Caco-2 (cell line): ENCODE data around the gene CALD1. TPM values are rescaled to one million over a fixed set of nuclear protein-coding genes. Genes with fewer than 3 reads are reported as not detected.
A peak's percentile ranks its signal among the peaks of the same experiment; 100 is the strongest.

Source experiments
- BruUV-seq: library from RNA; stranded (reverse); fragments of 400-500 nt; replicated peaks from 2 replicates; lab custom pipeline; 2021; lab: Mats Ljungman, UMichigan
- CTCF ChIA-PET: fragments of 300-600 bp; sonication (Branson Sonifier 250); formaldehyde crosslinking; loops from one replicate; lab custom pipeline; 2022; ENCODE audit warnings: antibody characterized with exemption; lab: Charles Lee
- POLR2A ChIA-PET: fragments of 300-600 bp; sonication (Branson Sonifier 250); formaldehyde crosslinking; loops from one replicate; lab custom pipeline; 2022; ENCODE audit warnings: antibody characterized with exemption; lab: Charles Lee
- DNase-seq, 2 experiments: peaks; one replicate each; pipeline versions ENCODE4 v3.0.0 to v3.0.0-alpha.2; 2020 to 2022
- H3K27me3 ChIP-seq: replicated peaks from 2 replicates; pipeline ENCODE4 v1.6.0; 2011; ENCODE audit warnings: low read length; ENCODE audit not compliant: control insufficient read depth, insufficient read depth
- H3K36me3 ChIP-seq: 2 replicates; pipeline ENCODE4 v1.5.1; 2011; ENCODE audit warnings: low read length; ENCODE audit not compliant: control insufficient read depth, insufficient read depth
- H3K4me1 ChIP-seq: fragments of 250-450 bp; sonication (Bioruptor Pico); 2 replicates; pipeline ENCODE4 v1.5.1; 2020; ENCODE audit warnings: mild to moderate bottlenecking
- H3K4me3 ChIP-seq: 2 replicates; pipeline ENCODE4 v1.5.1; 2011; ENCODE audit warnings: low read depth, mild to moderate bottlenecking, control low read depth, low read length
- H3K9me3 ChIP-seq: fragments of 250-450 bp; sonication (Bioruptor Pico); 2 replicates; pipeline ENCODE4 v1.5.1; 2020; ENCODE audit warnings: mild to moderate bottlenecking, moderate library complexity
- H3K27ac Mint-ChIP-seq: one replicate; pipeline ENCODE4 v1.8.0; 2022; ENCODE audit warnings: mixed read lengths; ENCODE audit not compliant: unreplicated experiment
- H3K27me3 Mint-ChIP-seq: one replicate; pipeline ENCODE4 v1.8.0; 2022; ENCODE audit warnings: mixed read lengths; ENCODE audit not compliant: insufficient read depth, unreplicated experiment
- H3K36me3 Mint-ChIP-seq: one replicate; pipeline ENCODE4 v1.8.0; 2022; ENCODE audit warnings: mild to moderate bottlenecking, mixed read lengths; ENCODE audit not compliant: insufficient read depth, unreplicated experiment
- H3K4me1 Mint-ChIP-seq: one replicate; pipeline ENCODE4 v1.8.0; 2022; ENCODE audit warnings: low read depth, mixed read lengths; ENCODE audit not compliant: unreplicated experiment
- H3K4me3 Mint-ChIP-seq: one replicate; pipeline ENCODE4 v1.8.0; 2022; ENCODE audit warnings: mild to moderate bottlenecking, moderate library complexity, mixed read lengths; ENCODE audit not compliant: unreplicated experiment
- H3K9me3 Mint-ChIP-seq: one replicate; pipeline ENCODE4 v1.8.0; 2022; ENCODE audit warnings: mixed read lengths; ENCODE audit not compliant: unreplicated experiment
- intact Hi-C: fragments of 100-400 bp; cut with micrococcal nuclease; formaldehyde crosslinking; loops from one replicate; pipeline ENCODE4 v1.10.0; 2022; ENCODE audit not compliant: unreplicated experiment
- total RNA-seq: library from RNA; stranded (reverse); gene quantifications from 2 replicates; pipeline ENCODE4 v1.2.3, GENCODE V29; 2022
- TF ChIP-seq, protein P1 (sequence below), 2 experiments: fragments of 200-600 bp in 1 of 2; IDR thresholded peaks; 1 replicate in 1 of 2; 2 replicates in 1 of 2; pipeline versions ENCODE4 v1.5.1 to v1.8.0; 2011 to 2022; ENCODE audit warnings: antibody characterized with exemption in 1 of 2, control low read depth in 1 of 2, inconsistent platforms in 1 of 2, low read depth in 1 of 2, low read length in 1 of 2, mild to moderate bottlenecking in 1 of 2, moderate library complexity in 1 of 2; ENCODE audit not compliant: insufficient read depth in 1 of 2, severe bottlenecking in 1 of 2, unreplicated experiment in 1 of 2

The CALD1 gene
- total RNA-seq, 1 experiment from 2014 or later, result 155 TPM

DNA sequence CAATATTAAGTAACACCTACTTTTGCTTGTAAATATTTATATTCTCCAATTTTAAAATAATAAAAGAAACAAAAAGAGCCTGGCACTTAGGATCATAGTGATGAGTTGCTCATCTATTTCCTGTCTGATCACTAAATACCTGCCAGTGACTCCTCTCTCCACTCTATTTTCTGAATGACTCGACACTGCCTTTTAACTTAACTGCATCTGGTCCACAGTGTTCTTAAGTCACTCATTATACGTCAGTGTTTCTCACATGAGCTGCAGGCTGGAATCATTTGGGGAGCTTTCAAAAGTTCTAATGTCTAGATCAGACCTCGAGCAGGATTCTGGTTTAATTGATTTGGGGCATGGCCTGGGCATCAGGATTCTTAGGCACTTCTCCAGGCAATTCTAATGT lies 128.9 kb downstream of the CALD1 start:
- H3K27me3 ChIP-seq, result no peaks in the 10 kb centered on the region
- peaks cover 37% of the 10 kb centered on the region for H3K36me3 Mint-ChIP-seq
- H3K4me1 Mint-ChIP-seq, result peaks cover 31% of the 10 kb centered on the region
- intact Hi-C loops, result no loop called here
- no peak overlapping the region for H3K4me3 Mint-ChIP-seq
- H3K27me3 Mint-ChIP-seq, result no peaks in the 10 kb centered on the region
- TF ChIP-seq, protein P1, sequence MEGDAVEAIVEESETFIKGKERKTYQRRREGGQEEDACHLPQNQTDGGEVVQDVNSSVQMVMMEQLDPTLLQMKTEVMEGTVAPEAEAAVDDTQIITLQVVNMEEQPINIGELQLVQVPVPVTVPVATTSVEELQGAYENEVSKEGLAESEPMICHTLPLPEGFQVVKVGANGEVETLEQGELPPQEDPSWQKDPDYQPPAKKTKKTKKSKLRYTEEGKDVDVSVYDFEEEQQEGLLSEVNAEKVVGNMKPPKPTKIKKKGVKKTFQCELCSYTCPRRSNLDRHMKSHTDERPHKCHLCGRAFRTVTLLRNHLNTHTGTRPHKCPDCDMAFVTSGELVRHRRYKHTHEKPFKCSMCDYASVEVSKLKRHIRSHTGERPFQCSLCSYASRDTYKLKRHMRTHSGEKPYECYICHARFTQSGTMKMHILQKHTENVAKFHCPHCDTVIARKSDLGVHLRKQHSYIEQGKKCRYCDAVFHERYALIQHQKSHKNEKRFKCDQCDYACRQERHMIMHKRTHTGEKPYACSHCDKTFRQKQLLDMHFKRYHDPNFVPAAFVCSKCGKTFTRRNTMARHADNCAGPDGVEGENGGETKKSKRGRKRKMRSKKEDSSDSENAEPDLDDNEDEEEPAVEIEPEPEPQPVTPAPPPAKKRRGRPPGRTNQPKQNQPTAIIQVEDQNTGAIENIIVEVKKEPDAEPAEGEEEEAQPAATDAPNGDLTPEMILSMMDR (IDR thresholded peaks at IDR 0.05; ENCODE audit: insufficient read depth in 1 of 2, low read depth in 1 of 2, low read length in 1 of 2, severe bottlenecking in 1 of 2, unreplicated experiment in 1 of 2), result no peak
- H3K4me1 ChIP-seq, result peaks cover 40% of the 10 kb centered on the region
- no TSS peak for BruUV-seq
- ChIA-PET CTCF (no interaction called here), POLR2A (no interaction called here)
- H3K27ac Mint-ChIP-seq, result no peak overlapping the region
- no peak for DNase-seq
- no peak overlapping the region for H3K4me3 ChIP-seq
- no peaks in the 10 kb centered on the region for H3K9me3 Mint-ChIP-seq
- H3K9me3 ChIP-seq, result no peaks in the 10 kb centered on the region
- no peaks in the 10 kb centered on the region for H3K36me3 ChIP-seq

DNA sequence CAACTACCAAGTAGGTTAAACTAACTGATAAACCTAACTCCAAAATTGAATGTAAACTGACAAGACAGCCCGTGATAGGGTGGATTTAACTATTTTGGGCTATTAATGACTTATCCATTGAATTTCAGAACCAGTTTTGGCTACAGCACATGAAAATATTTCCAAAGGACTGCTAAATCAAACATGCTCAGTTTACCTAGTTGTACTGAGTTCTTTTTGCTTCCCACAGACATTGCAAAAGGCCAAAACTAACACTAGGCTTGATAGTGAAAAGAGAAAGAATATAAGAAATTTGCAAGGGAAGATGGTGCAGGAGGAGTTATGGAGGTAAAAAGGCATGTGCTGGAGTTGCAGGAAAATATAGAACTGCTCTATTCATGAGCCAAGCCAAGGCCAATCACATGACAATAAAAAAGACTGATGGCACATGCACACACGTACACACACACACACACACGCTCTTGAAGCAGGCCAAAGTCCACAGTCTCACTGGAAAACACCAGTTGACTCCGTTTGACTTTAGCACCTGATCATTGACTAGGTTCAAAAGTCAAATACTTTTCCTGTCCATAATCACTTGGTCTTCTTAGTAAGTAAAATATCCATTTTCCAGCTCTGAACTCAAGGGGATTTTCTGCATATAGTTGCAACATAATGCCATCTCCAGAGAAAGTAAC lies 130.9 kb downstream of the CALD1 start:
- H3K36me3 Mint-ChIP-seq, result peaks cover 33% of the 10 kb centered on the region
- H3K4me3 ChIP-seq, result no peak overlapping the region
- no peaks in the 10 kb centered on the region for H3K27me3 ChIP-seq
- no TSS peak for BruUV-seq
- H3K9me3 ChIP-seq, result no peaks in the 10 kb centered on the region
- H3K36me3 ChIP-seq, result no peaks in the 10 kb centered on the region; the same call in 1 of the 2 replicates
- ChIA-PET CTCF (no interaction called here), POLR2A (interaction anchor here (0.6 kb wide), 1 partner anchor 11 kb away, joined by 6 read pairs; no protein-coding TSS in a partner anchor)
- TF ChIP-seq, protein P1 (IDR thresholded peaks at IDR 0.05; ENCODE audit: insufficient read depth in 1 of 2, low read depth in 1 of 2, low read length in 1 of 2, severe bottlenecking in 1 of 2, unreplicated experiment in 1 of 2), result no peak
- intact Hi-C loops, result no loop called here
- H3K9me3 Mint-ChIP-seq, result no peaks in the 10 kb centered on the region
- peaks cover 22% of the 10 kb centered on the region for H3K4me1 Mint-ChIP-seq
- peak overlapping the region; percentile 28 for H3K4me3 Mint-ChIP-seq
- peak; percentile 39 to 64 for DNase-seq
- no peaks in the 10 kb centered on the region for H3K27me3 Mint-ChIP-seq
- peaks cover 30% of the 10 kb centered on the region for H3K4me1 ChIP-seq
- H3K27ac Mint-ChIP-seq, result no peak overlapping the region

DNA sequence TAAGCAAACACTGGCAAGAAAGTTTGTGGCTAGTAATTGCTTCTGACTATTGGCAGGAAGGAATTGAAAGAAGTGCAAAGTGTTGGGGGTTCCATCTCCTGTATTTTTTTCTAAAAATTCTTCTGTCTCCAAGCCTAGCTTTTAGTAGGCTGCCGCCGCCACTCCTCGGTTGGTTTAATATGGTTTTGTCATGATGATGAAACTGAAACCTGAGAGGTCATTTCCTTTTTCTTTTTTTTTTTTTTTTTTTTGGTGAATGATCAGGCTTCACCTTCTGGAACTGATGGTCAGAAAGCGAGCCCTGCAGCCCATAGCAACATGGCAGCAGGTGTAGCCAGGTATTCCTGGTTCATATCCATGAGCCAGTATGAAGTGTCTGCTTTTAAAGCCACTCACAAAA lies 131.5 kb downstream of the CALD1 start:
- H3K4me3 Mint-ChIP-seq, result peak overlapping the region; percentile 28
- H3K4me1 Mint-ChIP-seq, result peaks cover 20% of the 10 kb centered on the region
- no peak for DNase-seq
- CTCF ChIA-PET, result no interaction called here
- H3K36me3 Mint-ChIP-seq, result peaks cover 39% of the 10 kb centered on the region
- intact Hi-C loops, result no loop called here
- Histone ChIP-seq H3K4me1 (peaks cover 30% of the 10 kb centered on the region), H3K4me3 (no peak overlapping the region), H3K27me3 (no peaks in the 10 kb centered on the region), H3K36me3 (peaks cover 1% of the 10 kb centered on the region; the same call in 1 of the 2 replicates), H3K9me3 (no peaks in the 10 kb centered on the region)
- no peaks in the 10 kb centered on the region for H3K9me3 Mint-ChIP-seq
- BruUV-seq, result no TSS peak
- POLR2A ChIA-PET, result interaction anchor here (0.6 kb wide), 2 partner anchors 12 to 32 kb away, joined by 4 to 6 read pairs; no protein-coding TSS in a partner anchor
- TF ChIP-seq, protein P1 (IDR thresholded peaks at IDR 0.05; ENCODE audit: insufficient read depth in 1 of 2, low read depth in 1 of 2, low read length in 1 of 2, severe bottlenecking in 1 of 2, unreplicated experiment in 1 of 2), result no peak
- no peaks in the 10 kb centered on the region for H3K27me3 Mint-ChIP-seq
- H3K27ac Mint-ChIP-seq, result no peak overlapping the region
